HG03342 (cell line): ENCODE results near the gene MCUB.
"Not testable (repeated sequence)": the region's sequence is repeated elsewhere in the genome, so short reads cannot be mapped to it uniquely, and the experiment has no call there.

Experiments used
- ATAC-seq: cut with Tn5 transposase; IDR thresholded peaks from one replicate; pipeline ENCODE4 v1.9.1; 2021; ENCODE audit warnings: mild to moderate bottlenecking, moderate library complexity; ENCODE audit not compliant: unreplicated experiment

MCUB gene

GRCh38 chr4:109559983-109560686 lies at the start of gene MCUB:
Gene MCUB (plus strand): TSS chr4:109560246. CDS start chr4:109560338, 92 bp downstream.
- ATAC-seq, result peak; percentile 92

GRCh38 chr4:109510687-109511086 lies 49.4 kb upstream of the MCUB start:
- ATAC-seq, result no peak

- no peak for ATAC-seq
These were observed 48.6 kb upstream of the MCUB start for GRCh38 chr4:109511414-109511813.

- ATAC-seq, result not testable (repeated sequence)
These were observed 46.7 kb upstream of the MCUB start for GRCh38 chr4:109513368-109513767.

- ATAC-seq, result no peak
These were observed 27.9 kb upstream of the MCUB start for GRCh38 chr4:109532182-109532581.

- no peak for ATAC-seq
These were observed 14.6 kb upstream of the MCUB start for GRCh38 chr4:109545401-109545800.

GRCh38 chr4:109547394-109547793 lies 12.7 kb upstream of the MCUB start:
- no peak for ATAC-seq

- ATAC-seq, result no peak
These were observed 11.4 kb upstream of the MCUB start for GRCh38 chr4:109548655-109549054.

GRCh38 chr4:109552237-109552636 lies 7.8 kb upstream of the MCUB start:
- no peak for ATAC-seq

GRCh38 chr4:109553130-109553529 lies 6.9 kb upstream of the MCUB start:
- no peak for ATAC-seq

- ATAC-seq, result no peak
These were observed 5.1 kb upstream of the MCUB start for GRCh38 chr4:109554971-109555370.

GRCh38 chr4:109557433-109557832 lies 2.6 kb upstream of the MCUB start:
- ATAC-seq, result no peak

GRCh38 chr4:109558095-109558494 lies 2.0 kb upstream of the MCUB start:
- ATAC-seq, result not testable (repeated sequence)

GRCh38 chr4:109559625-109559982 lies 442 bp upstream of the MCUB start:
- peak; percentile 25 for ATAC-seq

- ATAC-seq, result peak; percentile 64
These were observed 828 bp downstream of the MCUB start for GRCh38 chr4:109560687-109561461.

- ATAC-seq, result no peak
These were observed 2.6 kb downstream of the MCUB start for GRCh38 chr4:109562457-109563239.

- no peak for ATAC-seq
These were observed 11.4 kb downstream of the MCUB start for GRCh38 chr4:109571494-109571893.

- ATAC-seq, result no peak
These were observed 12.1 kb downstream of the MCUB start for GRCh38 chr4:109572154-109572553.

- no peak for ATAC-seq
These were observed 14.4 kb downstream of the MCUB start for GRCh38 chr4:109574443-109574850.

GRCh38 chr4:109574931-109575804 lies 15.1 kb downstream of the MCUB start:
- no peak for ATAC-seq

GRCh38 chr4:109576462-109576861 lies 16.4 kb downstream of the MCUB start:
- ATAC-seq, result no peak
